HepG2 (cell line): ENCODE results near the gene ADAMTSL4. TPM values are rescaled to one million over a fixed set of nuclear protein-coding genes. Genes with fewer than 3 reads are reported as not detected.
A peak's percentile ranks its signal among the peaks of the same experiment; 100 is the strongest.

ENCODE experiments used
- ATAC-seq: fragments of 200-7000 bp; cut with Tn5 transposase; 3 replicates; pipeline ENCODE4 v1.9.1; 2020; ENCODE audit warnings: mild to moderate bottlenecking, moderate library complexity
- BruUV-seq: library from RNA; stranded (reverse); fragments of 400-500 nt; replicated peaks from 2 replicates; lab custom pipeline; 2021; lab: Mats Ljungman, UMichigan
- CTCF ChIA-PET: fragments of 300-600 bp; formaldehyde crosslinking; extraction: SDS; loops from one replicate; lab custom pipeline; 2021; ENCODE audit warnings: low total read pairs, inconsistent platforms, low intra/inter-chr PET ratio; lab: Yijun Ruan, JAX
- POLR2A ChIA-PET: fragments of 350-600 bp; sonication (Branson Sonifier 250); formaldehyde crosslinking; loops from one replicate; lab custom pipeline; 2020; ENCODE audit warnings: antibody characterized with exemption, inconsistent platforms; lab: Yijun Ruan, JAX
- DNase-seq: peaks from one replicate; pipeline ENCODE4 v3.0.0-alpha.2; 2015; ENCODE audit warnings: low spot score
- FAIRE-seq: peaks from 3 replicates; lab custom pipeline; 2011; peaks lifted over from hg19 to GRCh38; lab: Jason Lieb, UNC
- H2AFZ ChIP-seq: one replicate; pipeline ENCODE4 v1.6.1; 2011; ENCODE audit warnings: low read length, inconsistent platforms
- H3K27ac ChIP-seq: fragments of 300-600 bp; 3 replicates; pipeline ENCODE4 v1.8.0; 2011; ENCODE audit warnings: mixed run types, mild to moderate bottlenecking, mixed read lengths, low read length, inconsistent platforms; ENCODE audit not compliant: insufficient read depth; ENCODE audit errors: extremely low read length
- H3K27me3 ChIP-seq, 2 experiments: fragments of 200-600 bp in 1 of 2; 2 replicates in 1 of 2; 3 replicates in 1 of 2; pipeline versions ENCODE4 v1.6.0 to v1.8.0; 2011; ENCODE audit warnings: low read length in 2 of 2, mild to moderate bottlenecking in 2 of 2, moderate library complexity in 2 of 2, inconsistent platforms in 1 of 2; ENCODE audit not compliant: insufficient read depth in 2 of 2, control insufficient read depth in 1 of 2
- H3K36me3 ChIP-seq, 2 experiments: fragments of 200-600 bp in 1 of 2; replicated peaks in 1 of 2; 2 replicates in 1 of 2; 3 replicates in 1 of 2; pipeline versions ENCODE4 v1.5.1 to v1.8.0; 2011; ENCODE audit warnings: low read length in 2 of 2, inconsistent platforms in 1 of 2; ENCODE audit not compliant: insufficient read depth in 2 of 2, control insufficient read depth in 1 of 2
- H3K4me1 ChIP-seq: 2 replicates; pipeline ENCODE4 v1.5.1; 2012; ENCODE audit warnings: low read length, inconsistent platforms; ENCODE audit not compliant: insufficient read depth
- H3K4me2 ChIP-seq: 2 replicates; pipeline ENCODE4 v1.6.0; 2011; ENCODE audit warnings: low read depth, low read length, inconsistent platforms
- H3K4me3 ChIP-seq, 3 experiments: fragments of 200-600 bp in 1 of 3; sonication (generic), shearing (Covaris generic) in 1 of 3; replicated peaks in 1 of 3; 2 replicates each; pipeline ENCODE4 v1.5.1; 2011 to 2016; ENCODE audit warnings: low read length in 3 of 3, inconsistent platforms in 2 of 3, low read depth in 2 of 3, mild to moderate bottlenecking in 2 of 3, control low read depth in 1 of 3, mixed read lengths in 1 of 3; ENCODE audit not compliant: insufficient read depth in 1 of 3
- H3K79me2 ChIP-seq: one replicate; pipeline ENCODE4 v1.6.1; 2011; ENCODE audit warnings: low read length, inconsistent platforms; ENCODE audit not compliant: insufficient read depth
- H3K9ac ChIP-seq: 2 replicates; pipeline ENCODE4 v1.6.0; 2011; ENCODE audit warnings: mild to moderate bottlenecking, low read depth, low read length, inconsistent platforms; ENCODE audit not compliant: insufficient read depth
- H3K9me3 ChIP-seq: 2 replicates; pipeline ENCODE4 v1.5.1; 2012; ENCODE audit warnings: mild to moderate bottlenecking, low read length
- H4K20me1 ChIP-seq: 2 replicates; pipeline ENCODE4 v1.6.0; 2011; ENCODE audit warnings: inconsistent platforms, mild to moderate bottlenecking, low read length, moderate library complexity; ENCODE audit not compliant: insufficient read depth
- CBX5 ChIP-seq: sonication (generic); formaldehyde crosslinking; IDR thresholded peaks from 2 replicates; pipeline ENCODE4 v1.4.0; 2020; ENCODE audit warnings: missing genetic modification reagents, borderline replicate concordance
- CEBPG ChIP-seq: IDR thresholded peaks from 2 replicates; pipeline ENCODE4 v1.6.1; 2016
- GABPA ChIP-seq, 2 experiments: IDR thresholded peaks; 2 replicates each; pipeline ENCODE4 v1.6.1; 2011 to 2016; ENCODE audit warnings: low read depth in 2 of 2, low read length in 1 of 2, missing biosample characterization in 1 of 2, missing genetic modification characterization in 1 of 2
- HIVEP1 ChIP-seq: sonication (generic); formaldehyde crosslinking; IDR thresholded peaks from 2 replicates; pipeline ENCODE4 v1.4.0; 2020; ENCODE audit warnings: mild to moderate bottlenecking, missing genetic modification reagents
- MATR3 ChIP-seq: sonication (generic); formaldehyde crosslinking; IDR thresholded peaks from 2 replicates; pipeline ENCODE4 v1.4.0; 2020; ENCODE audit warnings: missing genetic modification reagents
- SALL1 ChIP-seq: sonication (generic); formaldehyde crosslinking; IDR thresholded peaks from 2 replicates; pipeline ENCODE4 v1.8.0; 2022; ENCODE audit warnings: mild to moderate bottlenecking, missing genetic modification reagents
- THAP11 ChIP-seq: IDR thresholded peaks from 2 replicates; pipeline ENCODE4 v1.6.1; 2016; ENCODE audit warnings: missing biosample characterization, missing genetic modification reagents
- ZNF670 ChIP-seq: sonication (generic); formaldehyde crosslinking; IDR thresholded peaks from 2 replicates; pipeline ENCODE4 v1.8.0; 2022; ENCODE audit warnings: mild to moderate bottlenecking, missing genetic modification reagents, borderline replicate concordance
- ZNF768 ChIP-seq: sonication (generic); formaldehyde crosslinking; IDR thresholded peaks from 2 replicates; pipeline ENCODE4 v1.4.0; 2020; ENCODE audit warnings: missing genetic modification reagents
- WGBS: methylation state at CpG from one replicate; pipeline ENCODE4 v1.1.6; 2017; ENCODE audit warnings: low lambda C conversion rate; 5-methylcytosine and 5-hydroxymethylcytosine counted together
- in situ Hi-C: cut with HindIII; loops from 2 replicates; pipeline ENCODE4 v1.10.0; 2017; ENCODE audit warnings: low pct_unique_long_range_greater_than_20kb; ENCODE audit not compliant: extremely low pct_ligation_motif_present
- intact Hi-C: fragments of 100-400 bp; cut with micrococcal nuclease; formaldehyde crosslinking; loops from one replicate; pipeline ENCODE4 v1.10.0; 2022; ENCODE audit not compliant: unreplicated experiment
- polyA plus RNA-seq, 8 experiments: library from polyadenylated mRNA; depleted of rRNA in 3 of 8; stranded (reverse) in 7 of 8; unstranded in 1 of 8; fragments of >200 nt; fragmentation: Illumina TruSeq in 4 of 8; extraction: Trizol in 4 of 8; gene quantifications; 2 replicates each; pipeline versions ENCODE4 v1.2.1 to v1.2.3, GENCODE V29; 2011 to 2016; ENCODE audit warnings: low read depth in 4 of 8, missing spikeins in 1 of 8, mixed read lengths in 1 of 8; ENCODE audit not compliant: insufficient read depth in 1 of 8
- total RNA-seq, 5 experiments: library from RNA; depleted of rRNA; stranded (reverse); fragments of >200 nt; fragmentation: Illumina TruSeq; extraction: Trizol; gene quantifications; 2 replicates each; pipeline ENCODE4 v1.2.3, GENCODE V29; 2016; ENCODE audit warnings: low read depth in 1 of 5
- TF ChIP-seq, protein P1 (sequence below): sonication (generic); formaldehyde crosslinking; IDR thresholded peaks from 2 replicates; pipeline ENCODE4 v1.8.1; 2023; ENCODE audit warnings: mild to moderate bottlenecking, missing genetic modification reagents
- TF ChIP-seq, protein P2 (sequence below): sonication (generic); formaldehyde crosslinking; IDR thresholded peaks from 2 replicates; pipeline ENCODE4 v1.5.0; 2020; ENCODE audit warnings: missing genetic modification reagents, mild to moderate bottlenecking, borderline replicate concordance
- TF ChIP-seq, protein P3 (sequence below): sonication (generic); formaldehyde crosslinking; IDR thresholded peaks from 2 replicates; pipeline ENCODE4 v1.4.0; 2020; ENCODE audit warnings: low read depth, mild to moderate bottlenecking, missing genetic modification reagents
- TF ChIP-seq, protein P4 (sequence below): sonication (generic); formaldehyde crosslinking; IDR thresholded peaks from 2 replicates; pipeline ENCODE4 v1.4.0; 2020; ENCODE audit warnings: missing genetic modification reagents
- TF ChIP-seq, protein P5 (sequence below): sonication (generic); formaldehyde crosslinking; IDR thresholded peaks from 2 replicates; pipeline ENCODE4 v1.4.0; 2020; ENCODE audit warnings: mild to moderate bottlenecking, missing genetic modification reagents, borderline replicate concordance

The ADAMTSL4 gene
- total and polyA plus RNA-seq, 2 of the 13 experiments (the other 11 are each of a cell fraction or from before 2014, with no cell fraction given): 3.9 to 16.4 TPM

DNA sequence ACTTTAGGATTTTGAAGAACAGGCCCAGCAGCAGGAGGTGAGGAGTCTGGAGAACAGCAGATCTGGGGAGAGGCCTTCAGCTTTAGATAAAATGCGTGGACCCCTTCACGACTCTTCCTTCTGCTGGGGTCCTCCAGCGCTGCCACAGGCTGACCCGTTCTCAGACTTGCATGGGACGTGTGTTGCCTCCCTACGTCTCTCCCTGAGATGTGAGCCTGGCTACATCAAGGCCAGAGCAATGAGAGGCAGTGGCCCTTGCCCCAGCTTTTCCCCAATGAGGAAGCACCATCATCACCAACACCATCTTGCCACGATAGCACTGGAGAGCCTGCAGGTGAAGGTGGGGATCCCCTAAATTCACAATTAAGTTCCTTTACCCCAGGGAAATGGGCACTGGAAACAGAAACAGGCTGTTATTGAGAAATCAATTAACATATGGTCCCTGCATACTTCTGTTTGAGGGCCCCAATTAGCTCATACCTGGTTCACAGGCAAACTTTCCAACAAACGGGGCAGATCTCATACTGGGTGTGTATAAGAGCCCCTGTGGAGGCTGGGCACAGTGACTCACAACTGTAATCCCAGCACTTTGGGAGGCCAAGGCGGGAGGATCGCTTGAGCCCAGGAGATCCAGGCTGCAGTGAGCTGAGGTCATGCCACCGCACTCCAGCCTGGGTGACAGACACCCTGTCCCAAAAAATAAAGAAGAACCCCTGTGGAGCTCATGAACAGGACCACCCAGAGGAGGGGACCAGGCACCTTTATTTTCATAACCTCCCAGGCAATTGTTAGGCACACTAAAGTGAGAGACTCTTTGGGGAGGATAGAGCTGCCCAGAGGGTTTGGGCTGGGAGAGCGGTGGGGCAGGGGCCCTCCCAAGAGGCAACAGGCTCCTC lies 12.1 kb upstream of the ADAMTSL4 start:
- CTCF ChIA-PET: no interaction called here
- POLR2A ChIA-PET: interaction anchor here (0.9 to 2.4 kb wide), 3 partner anchors 13 to 25 kb away, joined by 3 to 10 read pairs (median 6); partner anchors contain the start of genes ADAMTSL4 and FALEC
- Histone ChIP-seq H3K79me2 (no peaks in the 10 kb centered on the region), H3K36me3 (no peaks in the 10 kb centered on the region), H3K27ac (no peak overlapping the region), H3K4me1 (peaks cover 71% of the 10 kb centered on the region), H3K9ac (no peak overlapping the region), H3K27me3 (no peaks in the 10 kb centered on the region; a peak in 1 of 5 replicates), H4K20me1 (no peaks in the 10 kb centered on the region), H2AFZ (no peak overlapping the region), H3K9me3 (no peaks in the 10 kb centered on the region), H3K4me2 (peak overlapping the region; percentile 53; the same call in 1 of the 2 replicates), H3K4me3 (no peak overlapping the region)
- BruUV-seq: no TSS peak
- WGBS: 66% methylated on average over 11 of the region's 12 CpGs
- FAIRE-seq (no peak), DNase-seq (no peak), ATAC-seq (no peak)
- intact Hi-C loops (no loop called here), in situ Hi-C loops (loop anchor here (10.0 kb wide), 1 partner anchor 282 kb away; the partner anchor contains the start of gene CA14)
- TF ChIP-seq MATR3 (CRISPR knock-in tag) (no peak), ZNF768 (CRISPR knock-in tag) (no peak), SALL1 (CRISPR knock-in tag) (no peak), GABPA (IDR thresholded peaks at IDR 0.05; ENCODE audit: low read depth, low read length) (no peak), GABPA (CRISPR knock-in tag; IDR thresholded peaks at IDR 0.05; ENCODE audit: low read depth) (no peak), HIVEP1 (CRISPR knock-in tag) (no peak), ZNF670 (CRISPR knock-in tag) (no peak), THAP11 (no peak), CBX5 (CRISPR knock-in tag) (no peak), CEBPG (CRISPR knock-in tag) (no peak)
- TF ChIP-seq, protein P1, sequence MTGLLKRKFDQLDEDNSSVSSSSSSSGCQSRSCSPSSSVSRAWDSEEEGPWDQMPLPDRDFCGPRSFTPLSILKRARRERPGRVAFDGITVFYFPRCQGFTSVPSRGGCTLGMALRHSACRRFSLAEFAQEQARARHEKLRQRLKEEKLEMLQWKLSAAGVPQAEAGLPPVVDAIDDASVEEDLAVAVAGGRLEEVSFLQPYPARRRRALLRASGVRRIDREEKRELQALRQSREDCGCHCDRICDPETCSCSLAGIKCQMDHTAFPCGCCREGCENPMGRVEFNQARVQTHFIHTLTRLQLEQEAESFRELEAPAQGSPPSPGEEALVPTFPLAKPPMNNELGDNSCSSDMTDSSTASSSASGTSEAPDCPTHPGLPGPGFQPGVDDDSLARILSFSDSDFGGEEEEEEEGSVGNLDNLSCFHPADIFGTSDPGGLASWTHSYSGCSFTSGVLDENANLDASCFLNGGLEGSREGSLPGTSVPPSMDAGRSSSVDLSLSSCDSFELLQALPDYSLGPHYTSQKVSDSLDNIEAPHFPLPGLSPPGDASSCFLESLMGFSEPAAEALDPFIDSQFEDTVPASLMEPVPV (CRISPR knock-in tag): no peak
- TF ChIP-seq, protein P2, sequence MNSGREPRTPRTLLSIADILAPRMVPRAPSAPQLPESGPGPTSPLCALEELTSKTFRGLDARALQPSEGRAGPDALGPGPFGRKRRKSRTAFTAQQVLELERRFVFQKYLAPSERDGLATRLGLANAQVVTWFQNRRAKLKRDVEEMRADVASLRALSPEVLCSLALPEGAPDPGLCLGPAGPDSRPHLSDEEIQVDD: no peak
- TF ChIP-seq, protein P3, sequence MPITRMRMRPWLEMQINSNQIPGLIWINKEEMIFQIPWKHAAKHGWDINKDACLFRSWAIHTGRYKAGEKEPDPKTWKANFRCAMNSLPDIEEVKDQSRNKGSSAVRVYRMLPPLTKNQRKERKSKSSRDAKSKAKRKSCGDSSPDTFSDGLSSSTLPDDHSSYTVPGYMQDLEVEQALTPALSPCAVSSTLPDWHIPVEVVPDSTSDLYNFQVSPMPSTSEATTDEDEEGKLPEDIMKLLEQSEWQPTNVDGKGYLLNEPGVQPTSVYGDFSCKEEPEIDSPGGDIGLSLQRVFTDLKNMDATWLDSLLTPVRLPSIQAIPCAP (CRISPR knock-in tag): no peak
- TF ChIP-seq, protein P4, sequence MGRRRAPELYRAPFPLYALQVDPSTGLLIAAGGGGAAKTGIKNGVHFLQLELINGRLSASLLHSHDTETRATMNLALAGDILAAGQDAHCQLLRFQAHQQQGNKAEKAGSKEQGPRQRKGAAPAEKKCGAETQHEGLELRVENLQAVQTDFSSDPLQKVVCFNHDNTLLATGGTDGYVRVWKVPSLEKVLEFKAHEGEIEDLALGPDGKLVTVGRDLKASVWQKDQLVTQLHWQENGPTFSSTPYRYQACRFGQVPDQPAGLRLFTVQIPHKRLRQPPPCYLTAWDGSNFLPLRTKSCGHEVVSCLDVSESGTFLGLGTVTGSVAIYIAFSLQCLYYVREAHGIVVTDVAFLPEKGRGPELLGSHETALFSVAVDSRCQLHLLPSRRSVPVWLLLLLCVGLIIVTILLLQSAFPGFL: no peak
- TF ChIP-seq, protein P5, sequence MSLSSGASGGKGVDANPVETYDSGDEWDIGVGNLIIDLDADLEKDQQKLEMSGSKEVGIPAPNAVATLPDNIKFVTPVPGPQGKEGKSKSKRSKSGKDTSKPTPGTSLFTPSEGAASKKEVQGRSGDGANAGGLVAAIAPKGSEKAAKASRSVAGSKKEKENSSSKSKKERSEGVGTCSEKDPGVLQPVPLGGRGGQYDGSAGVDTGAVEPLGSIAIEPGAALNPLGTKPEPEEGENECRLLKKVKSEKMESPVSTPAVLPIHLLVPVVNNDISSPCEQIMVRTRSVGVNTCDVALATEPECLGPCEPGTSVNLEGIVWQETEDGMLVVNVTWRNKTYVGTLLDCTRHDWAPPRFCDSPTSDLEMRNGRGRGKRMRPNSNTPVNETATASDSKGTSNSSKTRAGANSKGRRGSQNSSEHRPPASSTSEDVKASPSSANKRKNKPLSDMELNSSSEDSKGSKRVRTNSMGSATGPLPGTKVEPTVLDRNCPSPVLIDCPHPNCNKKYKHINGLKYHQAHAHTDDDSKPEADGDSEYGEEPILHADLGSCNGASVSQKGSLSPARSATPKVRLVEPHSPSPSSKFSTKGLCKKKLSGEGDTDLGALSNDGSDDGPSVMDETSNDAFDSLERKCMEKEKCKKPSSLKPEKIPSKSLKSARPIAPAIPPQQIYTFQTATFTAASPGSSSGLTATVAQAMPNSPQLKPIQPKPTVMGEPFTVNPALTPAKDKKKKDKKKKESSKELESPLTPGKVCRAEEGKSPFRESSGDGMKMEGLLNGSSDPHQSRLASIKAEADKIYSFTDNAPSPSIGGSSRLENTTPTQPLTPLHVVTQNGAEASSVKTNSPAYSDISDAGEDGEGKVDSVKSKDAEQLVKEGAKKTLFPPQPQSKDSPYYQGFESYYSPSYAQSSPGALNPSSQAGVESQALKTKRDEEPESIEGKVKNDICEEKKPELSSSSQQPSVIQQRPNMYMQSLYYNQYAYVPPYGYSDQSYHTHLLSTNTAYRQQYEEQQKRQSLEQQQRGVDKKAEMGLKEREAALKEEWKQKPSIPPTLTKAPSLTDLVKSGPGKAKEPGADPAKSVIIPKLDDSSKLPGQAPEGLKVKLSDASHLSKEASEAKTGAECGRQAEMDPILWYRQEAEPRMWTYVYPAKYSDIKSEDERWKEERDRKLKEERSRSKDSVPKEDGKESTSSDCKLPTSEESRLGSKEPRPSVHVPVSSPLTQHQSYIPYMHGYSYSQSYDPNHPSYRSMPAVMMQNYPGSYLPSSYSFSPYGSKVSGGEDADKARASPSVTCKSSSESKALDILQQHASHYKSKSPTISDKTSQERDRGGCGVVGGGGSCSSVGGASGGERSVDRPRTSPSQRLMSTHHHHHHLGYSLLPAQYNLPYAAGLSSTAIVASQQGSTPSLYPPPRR (CRISPR knock-in tag): no peak
